HEK293 (cell line): ENCODE data around the gene CIAO2B.
"Not testable (repeated sequence)": the region's sequence is repeated elsewhere in the genome, so short reads cannot be mapped to it uniquely, and the experiment has no call there.

Source experiments
- CTCF ChIA-PET: fragments of 350-600 bp; formaldehyde crosslinking; extraction: SDS; loops from one replicate; lab custom pipeline; 2021; ENCODE audit warnings: antibody characterized with exemption; lab: Yijun Ruan, JAX
- POLR2A ChIA-PET: fragments of 300-600 bp; formaldehyde crosslinking; extraction: SDS; loops from one replicate; lab custom pipeline; 2020; ENCODE audit warnings: antibody characterized with exemption, inconsistent platforms; lab: Yijun Ruan, JAX
- H3K27ac ChIP-seq: fragments of 200-500 bp; sonication (Bioruptor generic); 2 replicates; pipeline ENCODE4 v1.5.1; 2014; ENCODE audit warnings: low read depth, low read length, control low read depth, inconsistent platforms; ENCODE audit errors: extremely low read depth
- H3K36me3 ChIP-seq, 2 experiments: fragments of 200-500 bp in 1 of 2; sonication (Bioruptor generic) in 1 of 2; 1 replicate in 1 of 2; 2 replicates in 1 of 2; pipeline ENCODE4 v1.5.1; 2014 to 2017; ENCODE audit warnings: inconsistent platforms in 2 of 2, low read length in 2 of 2; ENCODE audit not compliant: control insufficient read depth in 2 of 2, insufficient read depth in 1 of 2
- H3K4me1 ChIP-seq: fragments of 200-500 bp; sonication (Bioruptor generic); 2 replicates; pipeline ENCODE4 v1.5.1; 2014; ENCODE audit warnings: mild to moderate bottlenecking, low read length, inconsistent platforms; ENCODE audit not compliant: control insufficient read depth, insufficient read depth
- H3K4me3 ChIP-seq: 2 replicates; pipeline ENCODE4 v1.5.1; 2011; ENCODE audit warnings: low read depth, mild to moderate bottlenecking, control low read depth, low read length, moderate library complexity
- H3K9me3 ChIP-seq: fragments of 200-500 bp; sonication (Bioruptor generic); 2 replicates; pipeline ENCODE4 v1.5.1; 2014; ENCODE audit warnings: low read depth, low read length, inconsistent platforms; ENCODE audit not compliant: control insufficient read depth, insufficient read depth
- EGR2 ChIP-seq: fragments of 450-650 bp; formaldehyde crosslinking; IDR thresholded peaks from 2 replicates; pipeline ENCODE4 v1.5.1; 2016; ENCODE audit warnings: low read depth, missing biosample characterization, missing genetic modification characterization
- YY2 ChIP-seq: fragments of 450-650 bp; formaldehyde crosslinking; IDR thresholded peaks from 2 replicates; pipeline ENCODE4 v1.5.1; 2016; ENCODE audit warnings: missing biosample characterization, missing genetic modification characterization
- ZBTB20 ChIP-seq: fragments of 450-650 bp; formaldehyde crosslinking; IDR thresholded peaks from 2 replicates; pipeline ENCODE4 v1.5.1; 2016; ENCODE audit warnings: missing biosample characterization, missing genetic modification characterization
- ZNF121 ChIP-seq: fragments of 450-650 bp; formaldehyde crosslinking; IDR thresholded peaks from 2 replicates; pipeline ENCODE4 v1.5.1; 2016; ENCODE audit warnings: missing biosample characterization, missing genetic modification characterization
- ZNF404 ChIP-seq: fragments of 450-650 bp; formaldehyde crosslinking; IDR thresholded peaks from 2 replicates; pipeline ENCODE4 v1.5.1; 2017; ENCODE audit warnings: missing biosample characterization, missing genetic modification characterization
- ZNF600 ChIP-seq: fragments of 450-650 bp; formaldehyde crosslinking; IDR thresholded peaks from 2 replicates; pipeline ENCODE4 v1.5.1; 2016; ENCODE audit warnings: missing biosample characterization, missing genetic modification characterization
- ZNF701 ChIP-seq: fragments of 450-650 bp; formaldehyde crosslinking; IDR thresholded peaks from 2 replicates; pipeline ENCODE4 v1.5.1; 2016; ENCODE audit warnings: missing biosample characterization, missing genetic modification characterization
- ZNF768 ChIP-seq: fragments of 450-650 bp; formaldehyde crosslinking; IDR thresholded peaks from 2 replicates; pipeline ENCODE4 v1.5.1; 2018; ENCODE audit warnings: missing biosample characterization, mild to moderate bottlenecking, missing genetic modification characterization
- TF ChIP-seq, protein P1 (sequence below): fragments of 450-650 bp; formaldehyde crosslinking; IDR thresholded peaks from 2 replicates; pipeline ENCODE4 v1.5.1; 2016; ENCODE audit warnings: missing biosample characterization, missing genetic modification characterization, low read depth
- TF ChIP-seq, protein P2 (sequence below): fragments of 450-650 bp; formaldehyde crosslinking; IDR thresholded peaks from 2 replicates; pipeline ENCODE4 v1.5.1; 2016; ENCODE audit warnings: missing biosample characterization, missing genetic modification characterization

CIAO2B gene

DNA sequence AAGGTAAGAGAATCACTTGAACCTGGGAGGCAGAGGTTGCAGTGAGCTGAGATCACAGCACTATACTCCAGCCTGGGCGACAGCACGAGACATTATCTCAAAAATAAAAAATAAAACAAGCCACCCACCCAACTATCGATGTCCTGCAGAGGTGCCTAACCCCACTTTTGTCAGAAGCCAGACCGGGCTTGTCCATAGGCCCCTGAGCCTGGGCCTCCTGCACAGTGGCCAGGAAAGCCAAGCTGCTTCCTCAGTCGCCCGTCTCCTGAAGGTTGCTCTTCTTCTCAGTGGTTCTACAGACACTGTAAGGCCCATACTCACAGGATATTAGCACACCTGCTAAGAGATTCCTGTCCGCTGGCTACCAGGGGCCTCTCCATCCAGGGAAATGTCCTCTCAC is 12.3 kb upstream of the CIAO2B start:
- Histone ChIP-seq H3K9me3 (no peaks in the 10 kb centered on the region), H3K36me3 (peaks cover 0 to 24% of the 10 kb centered on the region in 2 experiments; a peak in 1 of 3 replicates), H3K4me3 (no peak overlapping the region), H3K27ac (no peak overlapping the region), H3K4me1 (no peaks in the 10 kb centered on the region)
- POLR2A ChIA-PET: interaction anchor here (1.5 kb wide), 1 partner anchor 66 kb away, joined by 5 read pairs; the partner anchor contains the start of gene PDP2
- no peak for TF ChIP-seq YY2
- TF ChIP-seq, protein P1, sequence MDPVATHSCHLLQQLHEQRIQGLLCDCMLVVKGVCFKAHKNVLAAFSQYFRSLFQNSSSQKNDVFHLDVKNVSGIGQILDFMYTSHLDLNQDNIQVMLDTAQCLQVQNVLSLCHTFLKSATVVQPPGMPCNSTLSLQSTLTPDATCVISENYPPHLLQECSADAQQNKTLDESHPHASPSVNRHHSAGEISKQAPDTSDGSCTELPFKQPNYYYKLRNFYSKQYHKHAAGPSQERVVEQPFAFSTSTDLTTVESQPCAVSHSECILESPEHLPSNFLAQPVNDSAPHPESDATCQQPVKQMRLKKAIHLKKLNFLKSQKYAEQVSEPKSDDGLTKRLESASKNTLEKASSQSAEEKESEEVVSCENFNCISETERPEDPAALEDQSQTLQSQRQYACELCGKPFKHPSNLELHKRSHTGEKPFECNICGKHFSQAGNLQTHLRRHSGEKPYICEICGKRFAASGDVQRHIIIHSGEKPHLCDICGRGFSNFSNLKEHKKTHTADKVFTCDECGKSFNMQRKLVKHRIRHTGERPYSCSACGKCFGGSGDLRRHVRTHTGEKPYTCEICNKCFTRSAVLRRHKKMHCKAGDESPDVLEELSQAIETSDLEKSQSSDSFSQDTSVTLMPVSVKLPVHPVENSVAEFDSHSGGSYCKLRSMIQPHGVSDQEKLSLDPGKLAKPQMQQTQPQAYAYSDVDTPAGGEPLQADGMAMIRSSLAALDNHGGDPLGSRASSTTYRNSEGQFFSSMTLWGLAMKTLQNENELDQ (tag by site-specific recombination): no peak
- TF ChIP-seq ZBTB20: no peak
- no peak for TF ChIP-seq EGR2 (tag by site-specific recombination)
- TF ChIP-seq ZNF404: no peak
- TF ChIP-seq, all 188 proteins: peak for 0
- CTCF ChIA-PET: interaction anchor here (0.7 to 1.3 kb wide), 6 partner anchors 11 to 482 kb away, joined by 3 to 7 read pairs (median 4); no protein-coding TSS in a partner anchor

DNA sequence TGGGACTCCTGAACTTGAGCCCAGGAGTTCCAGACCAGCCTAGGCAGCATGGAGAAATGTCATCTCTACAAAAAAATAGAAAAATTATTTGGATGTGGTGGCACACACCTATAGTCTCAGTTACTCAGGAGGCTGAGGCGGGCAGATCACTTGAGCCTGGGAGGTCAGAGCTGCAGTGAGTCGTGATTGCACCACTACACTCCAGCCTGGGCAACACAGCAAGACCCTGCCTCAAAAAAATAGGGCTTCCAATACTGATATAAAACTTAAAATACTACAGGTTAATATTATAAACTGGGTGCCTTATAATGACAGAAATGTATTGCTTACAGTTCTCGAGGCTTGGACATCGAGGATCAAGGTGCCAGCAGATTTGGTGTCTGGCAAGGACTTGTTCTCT is 11.7 kb upstream of the CIAO2B start:
- Histone ChIP-seq H3K9me3 (no peaks in the 10 kb centered on the region), H3K4me3 (no peak overlapping the region), H3K27ac (no peak overlapping the region), H3K4me1 (no peaks in the 10 kb centered on the region), H3K36me3 (peaks cover 0 to 30% of the 10 kb centered on the region in 2 experiments; a peak in 1 of 3 replicates)
- CTCF ChIA-PET: interaction anchor here (0.7 to 1.0 kb wide), 6 partner anchors 15 to 482 kb away, joined by 3 to 7 read pairs (median 4); no protein-coding TSS in a partner anchor
- POLR2A ChIA-PET: interaction anchor here (1.5 kb wide), 1 partner anchor 66 kb away, joined by 5 read pairs; the partner anchor contains the start of gene PDP2
- TF ChIP-seq ZNF121 (peak; percentile 64; the same call in 1 of the 2 replicates), ZNF768 (tag by site-specific recombination) (no peak)

DNA sequence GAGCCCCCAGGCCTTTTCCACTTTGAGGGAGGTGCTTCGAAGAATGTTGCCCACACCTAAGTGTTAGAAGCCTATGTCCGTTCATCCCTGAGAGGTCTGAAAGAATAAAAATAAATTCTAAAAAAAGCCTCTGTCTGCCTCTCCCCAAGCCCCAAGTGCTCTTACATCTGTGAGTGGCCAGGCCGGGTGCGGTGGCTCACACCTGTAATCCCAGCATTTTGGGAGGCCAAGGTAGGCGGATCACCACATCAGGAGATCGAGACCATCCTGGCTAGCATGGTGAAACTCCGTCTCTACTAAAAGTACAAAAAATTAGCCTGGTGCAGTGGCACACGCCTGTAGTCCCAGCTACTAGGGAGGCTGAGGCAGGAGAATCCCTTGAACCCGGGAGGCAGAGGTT is 10.8 kb upstream of the CIAO2B start:
- ChIA-PET POLR2A (interaction anchor here (1.5 to 1.6 kb wide), 2 partner anchors 8 to 65 kb away, joined by 5 to 7 read pairs; partner anchors contain the start of gene PDP2), CTCF (interaction anchor here (0.7 to 1.6 kb wide), 2 partner anchors 8 to 50 kb away, joined by 3 to 9 read pairs; no protein-coding TSS in a partner anchor)

DNA sequence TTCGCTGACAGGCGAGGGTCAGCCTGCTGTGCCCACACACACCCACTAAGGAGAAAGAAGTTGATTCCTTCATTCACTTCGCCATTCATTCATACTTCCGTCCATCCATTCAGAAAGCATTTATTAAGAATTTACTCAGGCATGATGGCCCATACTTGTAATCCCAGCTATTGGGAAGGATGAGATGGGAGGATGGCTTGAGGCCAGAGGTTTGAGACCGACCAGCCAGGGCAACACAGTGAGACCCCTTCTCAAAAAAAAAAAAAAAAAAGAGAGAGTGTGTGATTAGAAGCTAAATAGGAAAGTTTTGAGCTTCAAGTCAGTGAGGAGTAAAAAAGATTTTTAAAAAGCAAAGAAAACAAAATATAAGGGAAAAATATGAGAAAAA is 9.8 kb upstream of the CIAO2B start:
- H3K4me1 ChIP-seq: no peaks in the 10 kb centered on the region
- no peaks in the 10 kb centered on the region for H3K9me3 ChIP-seq
- no peak overlapping the region for H3K27ac ChIP-seq
- H3K36me3 ChIP-seq: peaks cover 0 to 49% of the 10 kb centered on the region in 2 experiments; a peak in 1 of 3 replicates
- no peak overlapping the region for H3K4me3 ChIP-seq
- TF ChIP-seq ZNF121 (peak; percentile 88), ZNF701 (tag by site-specific recombination) (no peak), ZNF600 (tag by site-specific recombination) (no peak)
- TF ChIP-seq, protein P2, sequence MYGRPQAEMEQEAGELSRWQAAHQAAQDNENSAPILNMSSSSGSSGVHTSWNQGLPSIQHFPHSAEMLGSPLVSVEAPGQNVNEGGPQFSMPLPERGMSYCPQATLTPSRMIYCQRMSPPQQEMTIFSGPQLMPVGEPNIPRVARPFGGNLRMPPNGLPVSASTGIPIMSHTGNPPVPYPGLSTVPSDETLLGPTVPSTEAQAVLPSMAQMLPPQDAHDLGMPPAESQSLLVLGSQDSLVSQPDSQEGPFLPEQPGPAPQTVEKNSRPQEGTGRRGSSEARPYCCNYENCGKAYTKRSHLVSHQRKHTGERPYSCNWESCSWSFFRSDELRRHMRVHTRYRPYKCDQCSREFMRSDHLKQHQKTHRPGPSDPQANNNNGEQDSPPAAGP (tag by site-specific recombination): no peak
- ChIA-PET POLR2A (interaction anchor here (1.6 to 2.0 kb wide), 2 partner anchors 7 to 44 kb away, joined by 7 to 8 read pairs; no protein-coding TSS in a partner anchor), CTCF (interaction anchor here (0.6 to 1.6 kb wide), 7 partner anchors 16 to 241 kb away, joined by 3 to 9 read pairs (median 3); no protein-coding TSS in a partner anchor)

More for the DNA sequence above, 10.8 kb upstream of the CIAO2B start:
- H3K27ac ChIP-seq, H3K4me3 ChIP-seq, H3K9me3 ChIP-seq, H3K4me1 ChIP-seq: not testable (repeated sequence)
- peaks cover 0 to 40% of the 10 kb centered on the region in 2 experiments; a peak in 1 of 3 replicates for H3K36me3 ChIP-seq
